ENCODE measurements around the gene PKN1.

GRCh38 chr19:14476673-14477401 lies 43.7 kb downstream of the PKN1 start:
- TF ChIP-seq CTCF (optimal IDR thresholded peaks at IDR 0.05 in 1 of 3, IDR thresholded peaks at IDR 0.05 in 1 of 3, conservative IDR thresholded peaks at IDR 0.05 in 1 of 3; ENCODE audit: extremely low read depth in 1 of 3, insufficient read depth in 2 of 3, low read length in 3 of 3) (no peak), EZH2 (IDR thresholded peaks at IDR 0.05; ENCODE audit: low read length) (no peak)
